Activated CD8-positive, alpha-beta memory T cell treated with anti-CD3 and anti-CD28 coated beads for 48 hours (primary cell): Measurements from ENCODE around the gene CACNA1E.

Experiments
- DNase-seq, 3 experiments: peaks; one replicate each; pipeline ENCODE4 v3.0.0-alpha.2; 2020; ENCODE audit warnings: low read depth in 2 of 3, low spot score in 2 of 3

CACNA1E gene

GRCh38 chr1:181675091-181675917 lies 192.0 kb downstream of the CACNA1E start:
- DNase-seq, result no peak

GRCh38 chr1:181675918-181676190 lies 192.5 kb downstream of the CACNA1E start:
- no peak for DNase-seq

GRCh38 chr1:181676269-181676668 lies 193.0 kb downstream of the CACNA1E start:
- DNase-seq, result no peak

GRCh38 chr1:181680332-181680731 lies 197.0 kb downstream of the CACNA1E start:
- no peak for DNase-seq

GRCh38 chr1:181680871-181681270 lies 197.6 kb downstream of the CACNA1E start:
- no peak for DNase-seq

- no peak for DNase-seq
These were observed 201.9 kb downstream of the CACNA1E start for GRCh38 chr1:181685211-181685610.

GRCh38 chr1:181701891-181702290 lies 218.6 kb downstream of the CACNA1E start:
- no peak for DNase-seq

- DNase-seq, result no peak
These were observed 221.2 kb downstream of the CACNA1E start for GRCh38 chr1:181704546-181704945.

GRCh38 chr1:181711820-181712219 lies 228.5 kb downstream of the CACNA1E start:
- no peak for DNase-seq

GRCh38 chr1:181712711-181713110 lies 229.4 kb downstream of the CACNA1E start:
- no peak for DNase-seq

GRCh38 chr1:181714428-181714827 lies 231.1 kb downstream of the CACNA1E start:
- no peak for DNase-seq

- DNase-seq, result no peak
These were observed 234.7 kb downstream of the CACNA1E start for GRCh38 chr1:181718034-181718433.

- DNase-seq, result no peak
These were observed 243.1 kb downstream of the CACNA1E start for GRCh38 chr1:181726320-181727012.

- DNase-seq, result no peak
These were observed 247.3 kb downstream of the CACNA1E start for GRCh38 chr1:181730606-181731005.

GRCh38 chr1:181732218-181732990 lies 249.1 kb downstream of the CACNA1E start:
- DNase-seq, result no peak

- no peak for DNase-seq
These were observed 250.2 kb downstream of the CACNA1E start for GRCh38 chr1:181733486-181733885.

GRCh38 chr1:181737056-181737455 lies 253.7 kb downstream of the CACNA1E start:
- DNase-seq, result no peak

- DNase-seq, result no peak
These were observed 255.9 kb downstream of the CACNA1E start for GRCh38 chr1:181739214-181739613.

- DNase-seq, result no peak
These were observed 259.1 kb downstream of the CACNA1E start for GRCh38 chr1:181742426-181742825.

- no peak for DNase-seq
These were observed 260.6 kb downstream of the CACNA1E start for GRCh38 chr1:181743878-181744312.

- DNase-seq, result no peak
These were observed 262.9 kb downstream of the CACNA1E start for GRCh38 chr1:181746224-181746623.

- DNase-seq, result no peak
These were observed 264.7 kb downstream of the CACNA1E start for GRCh38 chr1:181748013-181748412.
